ENCODE data around the gene KANTR.

Gene KANTR

GRCh38 chrX:53087388-53087831, 6.5 kb upstream of the KANTR start:
- no peak for DNase-seq (ENCODE audit: low read depth)
- TF ChIP-seq CTCF (conservative IDR thresholded peaks at IDR 0.05; ENCODE audit: low read depth, low read length), result no peak
- H3K4me3 ChIP-seq (ENCODE audit: low read length), result no peak overlapping the region

GRCh38 chrX:53088136-53088974, 5.6 kb upstream of the KANTR start:
- DNase-seq (ENCODE audit: low read depth), result peak; percentile 33
- H3K4me3 ChIP-seq (ENCODE audit: low read length), result peak overlapping the region; percentile 65
- TF ChIP-seq CTCF (conservative IDR thresholded peaks at IDR 0.05; ENCODE audit: low read depth, low read length), result no peak

- H3K4me3 ChIP-seq (ENCODE audit: low read length), result peak overlapping the region; percentile 65
These were observed 4.6 kb upstream of the KANTR start for GRCh38 chrX:53089224-53089842.

GRCh38 chrX:53089925-53090324, 4.0 kb upstream of the KANTR start:
- no peak for TF ChIP-seq CTCF (conservative IDR thresholded peaks at IDR 0.05; ENCODE audit: low read depth, low read length)
- no peak for DNase-seq (ENCODE audit: low read depth)
- H3K4me3 ChIP-seq (ENCODE audit: low read length), result no peak overlapping the region

More at GRCh38 chrX:53089224-53089842, 4.6 kb upstream of the KANTR start:
- DNase-seq (ENCODE audit: low read depth), result no peak
- peak; percentile 93 for TF ChIP-seq CTCF (conservative IDR thresholded peaks at IDR 0.05; ENCODE audit: low read depth, low read length)

GRCh38 chrX:53091354-53091753, 2.6 kb upstream of the KANTR start:
- DNase-seq (ENCODE audit: low read depth), result no peak
- H3K4me3 ChIP-seq (ENCODE audit: low read length), result no peak overlapping the region

GRCh38 chrX:53093177-53093655, 726 bp upstream of the KANTR start:
- peak overlapping the region; percentile 54 for H3K4me3 ChIP-seq (ENCODE audit: low read length)
- peak; percentile 18 for DNase-seq (ENCODE audit: low read depth)
- TF ChIP-seq CTCF (conservative IDR thresholded peaks at IDR 0.05; ENCODE audit: low read depth, low read length), result peak; percentile 54

More at GRCh38 chrX:53091354-53091753, 2.6 kb upstream of the KANTR start:
- TF ChIP-seq CTCF (conservative IDR thresholded peaks at IDR 0.05; ENCODE audit: low read depth, low read length), result no peak

Measured in retinal pigment epithelial cell (primary cell).